ENCODE results near the gene MICU2.

MICU2 gene

GRCh38 chr13:21466527-21466926 lies 137.4 kb downstream of the MICU2 start:
- Histone ChIP-seq H3K27me3 (ENCODE audit: insufficient read depth, insufficient read length) (no peaks in the 10 kb centered on the region), H3K4me3 (ENCODE audit: insufficient read length, low read depth) (no peak overlapping the region), H3K9ac (ENCODE audit: insufficient read length, low read depth) (no peak overlapping the region), H3K9me3 (ENCODE audit: insufficient read depth, low read length) (no peaks in the 10 kb centered on the region; the same call in 1 of the 2 replicates), H3K4me1 (ENCODE audit: insufficient read depth, insufficient read length) (no peaks in the 10 kb centered on the region), H3K36me3 (ENCODE audit: insufficient read depth, insufficient read length, low read length) (no peaks in the 10 kb centered on the region)
- TF ChIP-seq YY1 (IDR thresholded peaks at IDR 0.05; ENCODE audit: insufficient read depth, insufficient read length) (no peak), SUZ12 (IDR thresholded peaks at IDR 0.05; ENCODE audit: extremely low read depth, insufficient read depth, insufficient read length) (no peak), ZNF274 (IDR thresholded peaks at IDR 0.05; ENCODE audit: low read depth, low read length) (no peak)
- no peak for DNase-seq (ENCODE audit: low read depth, low spot score)

DNA sequence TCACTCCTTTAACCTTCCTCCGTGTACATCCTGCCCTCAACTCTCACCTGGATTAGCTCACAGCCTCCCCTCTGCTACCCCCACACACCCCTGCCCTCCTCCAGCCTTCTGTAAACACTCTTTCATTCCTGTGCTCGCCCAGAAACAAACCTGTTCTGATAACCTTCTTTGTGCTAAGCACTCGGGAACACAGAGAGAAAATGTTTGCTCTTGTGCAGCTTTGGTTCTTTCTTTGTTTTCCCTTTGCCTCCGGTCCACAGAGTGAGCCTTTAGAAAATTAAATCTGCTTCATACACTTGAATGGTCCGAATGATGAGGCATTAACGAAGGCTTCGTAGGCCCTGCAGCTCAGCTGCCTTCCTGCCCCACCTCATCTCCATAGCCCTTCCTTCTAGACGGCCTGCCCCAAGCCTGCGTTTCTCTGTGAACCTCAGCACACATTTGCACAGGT lies 138.2 kb downstream of the MICU2 start:
- Histone ChIP-seq H3K36me3 (ENCODE audit: insufficient read depth, insufficient read length, low read length) (no peaks in the 10 kb centered on the region), H3K4me3 (ENCODE audit: insufficient read length, low read depth) (no peak overlapping the region), H3K27me3 (ENCODE audit: insufficient read depth, insufficient read length) (no peaks in the 10 kb centered on the region), H3K9me3 (ENCODE audit: insufficient read depth, low read length) (no peaks in the 10 kb centered on the region; the same call in 1 of the 2 replicates), H3K4me1 (ENCODE audit: insufficient read depth, insufficient read length) (no peaks in the 10 kb centered on the region), H3K9ac (ENCODE audit: insufficient read length, low read depth) (no peak overlapping the region)
- no peak for DNase-seq (ENCODE audit: low read depth, low spot score)
- TF ChIP-seq YY1 (IDR thresholded peaks at IDR 0.05; ENCODE audit: insufficient read depth, insufficient read length) = no peak
- no peak for TF ChIP-seq SUZ12 (IDR thresholded peaks at IDR 0.05; ENCODE audit: extremely low read depth, insufficient read depth, insufficient read length)
- TF ChIP-seq ZNF274 (IDR thresholded peaks at IDR 0.05; ENCODE audit: low read depth, low read length) = no peak

GRCh38 chr13:21463424-21463823 lies 140.5 kb downstream of the MICU2 start:
- H3K4me1 ChIP-seq (ENCODE audit: insufficient read depth, insufficient read length) = no peaks in the 10 kb centered on the region
- no peaks in the 10 kb centered on the region for H3K27me3 ChIP-seq (ENCODE audit: insufficient read depth, insufficient read length)
- no peak for DNase-seq (ENCODE audit: low read depth, low spot score)
- H3K36me3 ChIP-seq (ENCODE audit: insufficient read depth, insufficient read length, low read length) = no peaks in the 10 kb centered on the region
- no peak overlapping the region for H3K4me3 ChIP-seq (ENCODE audit: insufficient read length, low read depth)
- no peaks in the 10 kb centered on the region; the same call in 1 of the 2 replicates for H3K9me3 ChIP-seq (ENCODE audit: insufficient read depth, low read length)
- no peak for TF ChIP-seq ZNF274 (IDR thresholded peaks at IDR 0.05; ENCODE audit: low read depth, low read length)
- no peak for TF ChIP-seq YY1 (IDR thresholded peaks at IDR 0.05; ENCODE audit: insufficient read depth, insufficient read length)
- no peak for TF ChIP-seq SUZ12 (IDR thresholded peaks at IDR 0.05; ENCODE audit: extremely low read depth, insufficient read depth, insufficient read length)
- H3K9ac ChIP-seq (ENCODE audit: insufficient read length, low read depth) = no peak overlapping the region

- no peak overlapping the region for H3K4me3 ChIP-seq (ENCODE audit: insufficient read length, low read depth)
- no peak for DNase-seq (ENCODE audit: low read depth, low spot score)
- H3K36me3 ChIP-seq (ENCODE audit: insufficient read depth, insufficient read length, low read length) = no peaks in the 10 kb centered on the region
- H3K27me3 ChIP-seq (ENCODE audit: insufficient read depth, insufficient read length) = no peaks in the 10 kb centered on the region
- no peak overlapping the region for H3K9ac ChIP-seq (ENCODE audit: insufficient read length, low read depth)
- no peaks in the 10 kb centered on the region for H3K9me3 ChIP-seq (ENCODE audit: insufficient read depth, low read length)
- TF ChIP-seq ZNF274 (IDR thresholded peaks at IDR 0.05; ENCODE audit: low read depth, low read length) = no peak
- no peaks in the 10 kb centered on the region for H3K4me1 ChIP-seq (ENCODE audit: insufficient read depth, insufficient read length)
Measured at GRCh38 chr13:21461131-21461530, 142.8 kb downstream of the MICU2 start.

GRCh38 chr13:21458813-21459701 lies 144.9 kb downstream of the MICU2 start, which contains the start of gene ZDHHC20:
TSS of gene ZDHHC20 (minus strand) at chr13:21459303. CDS start at chr13:21459171, 132 bp downstream.
- H3K4me1 ChIP-seq (ENCODE audit: insufficient read depth, insufficient read length) = no peaks in the 10 kb centered on the region
- no peak for DNase-seq (ENCODE audit: low read depth, low spot score)
- TF ChIP-seq YY1 (IDR thresholded peaks at IDR 0.05; ENCODE audit: insufficient read depth, insufficient read length) = no peak
- TF ChIP-seq ZNF274 (IDR thresholded peaks at IDR 0.05; ENCODE audit: low read depth, low read length) = no peak
- TF ChIP-seq SUZ12 (IDR thresholded peaks at IDR 0.05; ENCODE audit: extremely low read depth, insufficient read depth, insufficient read length) = no peak
- H3K27me3 ChIP-seq (ENCODE audit: insufficient read depth, insufficient read length) = no peaks in the 10 kb centered on the region
- H3K9me3 ChIP-seq (ENCODE audit: insufficient read depth, low read length) = no peaks in the 10 kb centered on the region
- peak within 1 kb of the TSS; percentile 92 for H3K4me3 ChIP-seq (ENCODE audit: insufficient read length, low read depth)
- H3K36me3 ChIP-seq (ENCODE audit: insufficient read depth, insufficient read length, low read length) = no peaks in the 10 kb centered on the region
- peak within 1 kb of the TSS; percentile 98 for H3K9ac ChIP-seq (ENCODE audit: insufficient read length, low read depth)

- Histone ChIP-seq H3K4me3 (ENCODE audit: insufficient read length, low read depth) (peak overlapping the region; percentile 92), H3K9ac (ENCODE audit: insufficient read length, low read depth) (peak overlapping the region; percentile 98), H3K9me3 (ENCODE audit: insufficient read depth, low read length) (peaks cover 5% of the 10 kb centered on the region; the same call in 1 of the 2 replicates), H3K36me3 (ENCODE audit: insufficient read depth, insufficient read length, low read length) (no peaks in the 10 kb centered on the region), H3K4me1 (ENCODE audit: insufficient read depth, insufficient read length) (no peaks in the 10 kb centered on the region), H3K27me3 (ENCODE audit: insufficient read depth, insufficient read length) (no peaks in the 10 kb centered on the region)
- TF ChIP-seq YY1 (IDR thresholded peaks at IDR 0.05; ENCODE audit: insufficient read depth, insufficient read length) (no peak), SUZ12 (IDR thresholded peaks at IDR 0.05; ENCODE audit: extremely low read depth, insufficient read depth, insufficient read length) (no peak), ZNF274 (IDR thresholded peaks at IDR 0.05; ENCODE audit: low read depth, low read length) (no peak)
- no peak for DNase-seq (ENCODE audit: low read depth, low spot score)
Measured at GRCh38 chr13:21458451-21458812, 145.5 kb downstream of the MICU2 start.

DNA sequence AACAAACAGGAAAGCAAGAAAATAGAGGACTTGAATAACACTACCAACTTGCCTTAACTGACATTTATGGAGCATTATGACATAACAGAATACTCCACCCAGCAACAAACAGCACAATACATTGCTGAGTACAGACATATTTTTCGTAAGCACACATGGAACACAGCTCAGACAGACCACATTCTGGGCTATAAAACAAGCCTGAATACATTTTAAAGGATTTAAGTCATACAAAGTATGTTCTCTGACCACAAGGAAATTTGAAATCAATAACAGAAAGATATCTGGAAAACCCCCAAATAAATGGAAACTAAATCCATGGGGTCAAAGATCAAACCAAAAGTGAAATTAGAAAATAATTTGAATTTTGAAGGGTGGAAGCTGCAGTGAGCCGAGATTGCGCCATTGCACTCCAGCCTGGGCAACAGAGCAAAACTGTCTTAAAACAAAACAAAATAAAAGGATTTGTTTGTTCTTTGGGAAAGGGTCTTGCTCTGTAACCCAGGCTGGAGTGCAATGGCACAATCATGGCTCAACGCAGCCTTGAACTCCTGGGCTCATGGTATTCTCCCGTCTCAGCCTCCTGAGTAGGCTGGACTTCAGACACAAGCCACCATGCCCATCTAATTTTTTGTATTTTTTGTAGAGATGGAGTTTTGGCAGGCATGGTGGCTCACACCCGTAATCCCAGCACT lies 150.4 kb downstream of the MICU2 start:
- Histone ChIP-seq H3K27me3 (ENCODE audit: insufficient read depth, insufficient read length) (no peaks in the 10 kb centered on the region), H3K4me3 (ENCODE audit: insufficient read length, low read depth) (no peak overlapping the region), H3K4me1 (ENCODE audit: insufficient read depth, insufficient read length) (no peaks in the 10 kb centered on the region), H3K36me3 (ENCODE audit: insufficient read depth, insufficient read length, low read length) (no peaks in the 10 kb centered on the region), H3K9me3 (ENCODE audit: insufficient read depth, low read length) (peaks cover 11% of the 10 kb centered on the region; the same call in 1 of the 2 replicates), H3K9ac (ENCODE audit: insufficient read length, low read depth) (no peak overlapping the region)
- TF ChIP-seq ZNF274 (IDR thresholded peaks at IDR 0.05; ENCODE audit: low read depth, low read length) (no peak), SUZ12 (IDR thresholded peaks at IDR 0.05; ENCODE audit: extremely low read depth, insufficient read depth, insufficient read length) (no peak), YY1 (IDR thresholded peaks at IDR 0.05; ENCODE audit: insufficient read depth, insufficient read length) (no peak)
- DNase-seq (ENCODE audit: low read depth, low spot score) = no peak

Data from NT2/D1 (cell line).